Measurements from ENCODE around the gene MRPS26.
"Not testable (repeated sequence)": the region's sequence is repeated elsewhere in the genome, so short reads cannot be mapped to it uniquely, and the experiment has no call there.

The MRPS26 gene

DNA sequence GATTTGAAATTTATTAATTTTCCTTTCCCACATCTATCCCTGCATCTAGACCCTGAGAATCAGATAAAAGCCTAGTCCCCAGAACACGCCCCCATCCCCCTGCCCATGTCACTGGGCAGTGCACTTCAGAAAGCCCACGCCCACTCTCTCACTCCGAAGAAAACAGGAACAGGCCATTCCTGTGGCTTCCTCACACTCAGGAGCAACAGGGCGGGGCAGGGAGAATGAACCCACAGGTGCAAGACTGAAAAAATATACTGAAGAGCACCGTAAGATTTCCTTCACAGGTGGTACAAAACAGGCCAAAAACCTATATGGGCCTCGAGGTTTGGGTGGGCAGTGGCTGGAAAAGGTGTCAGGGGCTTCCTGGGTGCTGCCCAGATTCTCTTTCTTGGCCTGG is 29.0 kb downstream of the MRPS26 start:
- no peak for DNase-seq (ENCODE audit: low spot score)

DNA sequence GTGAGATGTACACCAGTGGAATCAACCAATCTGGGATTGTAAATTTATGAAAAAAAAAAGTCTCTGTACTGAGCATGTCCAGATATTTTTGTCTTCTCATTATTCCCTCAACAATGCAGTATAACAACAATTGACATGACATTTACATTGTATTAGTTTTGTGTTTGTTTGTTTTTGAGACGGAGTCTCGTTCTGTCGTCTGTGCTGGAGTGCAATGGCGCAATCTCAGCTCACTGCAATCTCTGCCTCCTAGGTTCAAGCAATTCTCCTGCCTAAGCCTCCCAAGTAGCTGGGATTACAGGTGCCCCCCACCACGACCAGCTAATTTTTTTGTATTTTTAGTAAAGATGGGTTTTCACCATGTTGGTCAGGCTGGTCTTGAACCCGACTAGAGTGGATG is 29.5 kb downstream of the MRPS26 start:
- not testable (repeated sequence) for DNase-seq (ENCODE audit: low spot score)

DNA sequence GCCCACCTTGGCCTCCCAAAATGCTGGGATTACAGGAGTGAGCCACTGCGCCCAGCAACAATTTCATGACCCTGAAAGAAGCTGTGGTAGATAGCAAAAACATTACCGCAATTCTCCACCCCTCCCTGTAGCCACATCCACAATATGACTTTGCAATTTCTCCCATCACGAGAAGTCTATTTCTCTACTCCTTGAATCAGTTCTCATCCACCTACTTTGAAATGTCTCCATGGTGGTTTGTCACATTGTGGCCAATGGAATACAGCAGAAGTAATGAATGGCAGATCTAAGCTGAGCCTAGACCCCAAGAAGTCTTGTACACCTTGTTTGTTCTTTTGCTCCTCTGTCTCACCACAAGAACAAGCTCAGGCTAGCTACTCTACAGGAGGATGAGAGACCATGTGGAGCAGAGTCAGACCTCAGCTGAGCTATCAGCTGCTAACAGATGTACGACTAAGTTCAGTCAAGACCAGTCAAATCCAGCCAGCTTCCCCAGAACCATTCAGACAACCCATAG is 31.8 kb downstream of the MRPS26 start:
- no peak for DNase-seq (ENCODE audit: low spot score)

DNA sequence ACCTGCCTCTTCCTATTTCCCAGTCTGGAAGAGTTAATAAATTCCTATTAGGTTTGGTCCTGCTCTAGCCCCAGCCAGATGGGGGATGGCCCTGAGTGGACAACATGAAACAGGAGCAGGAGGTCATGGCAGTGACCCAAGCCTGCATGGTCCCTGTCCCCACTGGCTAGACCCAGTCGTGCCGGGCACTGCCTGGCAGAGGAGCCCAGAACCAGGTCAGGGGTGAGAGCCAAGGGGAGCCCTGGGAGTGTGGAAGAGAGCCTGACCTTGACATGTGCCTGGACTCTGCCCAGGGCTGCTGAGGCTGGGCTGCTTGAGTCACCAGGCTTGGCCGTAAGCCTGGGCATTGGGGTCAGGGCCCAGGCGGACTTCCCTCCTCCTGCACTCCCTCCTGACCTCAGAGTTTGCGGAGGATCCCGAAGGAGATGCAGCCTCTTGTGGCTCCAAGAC is 35.1 kb downstream of the MRPS26 start:
- DNase-seq (ENCODE audit: low spot score): peak; percentile 68

DNA sequence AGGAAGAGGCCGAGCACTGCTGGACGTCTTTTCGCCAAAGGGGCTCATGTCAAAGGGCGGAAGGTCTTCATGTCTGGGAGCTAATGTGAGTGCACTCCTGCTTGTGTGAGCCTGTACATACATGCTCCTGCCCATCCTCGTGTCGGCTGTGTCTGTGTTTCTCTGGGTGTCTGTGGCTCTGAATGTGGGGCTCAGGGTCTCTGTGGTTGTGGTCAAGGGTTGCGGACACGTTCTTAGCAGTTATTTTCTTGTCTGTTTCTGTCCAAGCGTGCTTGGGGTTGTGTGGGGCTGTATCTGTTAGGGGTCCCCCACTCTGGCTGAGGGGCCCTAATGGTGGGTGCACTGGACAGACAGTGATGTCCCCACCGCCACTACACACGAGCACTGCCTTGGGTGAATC is 35.8 kb downstream of the MRPS26 start:
- DNase-seq (ENCODE audit: low spot score): no peak

DNA sequence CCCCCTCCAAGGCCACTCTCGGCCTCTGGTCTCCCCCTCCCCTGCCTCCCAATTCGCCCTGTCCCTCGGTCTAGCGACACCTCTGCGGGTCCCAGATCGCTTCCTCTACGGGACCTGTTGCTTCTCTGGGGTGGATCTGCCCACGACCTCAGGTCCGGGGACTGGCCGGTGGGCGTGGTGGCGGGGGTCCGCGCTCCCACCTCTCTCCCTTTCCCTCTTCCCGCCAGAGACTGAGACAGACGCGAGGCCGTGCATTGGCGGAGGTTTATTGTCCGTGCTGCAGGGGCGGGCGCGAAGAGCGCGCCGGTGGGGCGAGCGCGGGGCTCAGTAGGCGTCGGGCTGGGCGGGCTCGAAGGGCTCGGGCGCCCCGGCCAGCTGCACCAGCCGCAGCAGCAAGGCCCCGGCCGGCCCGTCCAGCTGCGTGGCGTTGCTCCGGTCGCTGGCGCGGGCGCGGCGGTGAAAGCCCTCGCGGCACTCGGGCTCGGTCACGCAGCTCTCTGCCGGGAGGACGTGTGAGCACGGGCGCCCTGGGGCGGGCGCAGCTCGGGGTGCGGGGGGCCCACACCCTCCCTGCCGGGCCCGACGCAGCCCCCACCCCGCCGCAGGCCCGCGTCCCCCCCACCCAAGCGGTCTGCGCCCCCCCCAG is 36.6 kb downstream of the MRPS26 start:
- DNase-seq (ENCODE audit: low spot score): no peak

DNA sequence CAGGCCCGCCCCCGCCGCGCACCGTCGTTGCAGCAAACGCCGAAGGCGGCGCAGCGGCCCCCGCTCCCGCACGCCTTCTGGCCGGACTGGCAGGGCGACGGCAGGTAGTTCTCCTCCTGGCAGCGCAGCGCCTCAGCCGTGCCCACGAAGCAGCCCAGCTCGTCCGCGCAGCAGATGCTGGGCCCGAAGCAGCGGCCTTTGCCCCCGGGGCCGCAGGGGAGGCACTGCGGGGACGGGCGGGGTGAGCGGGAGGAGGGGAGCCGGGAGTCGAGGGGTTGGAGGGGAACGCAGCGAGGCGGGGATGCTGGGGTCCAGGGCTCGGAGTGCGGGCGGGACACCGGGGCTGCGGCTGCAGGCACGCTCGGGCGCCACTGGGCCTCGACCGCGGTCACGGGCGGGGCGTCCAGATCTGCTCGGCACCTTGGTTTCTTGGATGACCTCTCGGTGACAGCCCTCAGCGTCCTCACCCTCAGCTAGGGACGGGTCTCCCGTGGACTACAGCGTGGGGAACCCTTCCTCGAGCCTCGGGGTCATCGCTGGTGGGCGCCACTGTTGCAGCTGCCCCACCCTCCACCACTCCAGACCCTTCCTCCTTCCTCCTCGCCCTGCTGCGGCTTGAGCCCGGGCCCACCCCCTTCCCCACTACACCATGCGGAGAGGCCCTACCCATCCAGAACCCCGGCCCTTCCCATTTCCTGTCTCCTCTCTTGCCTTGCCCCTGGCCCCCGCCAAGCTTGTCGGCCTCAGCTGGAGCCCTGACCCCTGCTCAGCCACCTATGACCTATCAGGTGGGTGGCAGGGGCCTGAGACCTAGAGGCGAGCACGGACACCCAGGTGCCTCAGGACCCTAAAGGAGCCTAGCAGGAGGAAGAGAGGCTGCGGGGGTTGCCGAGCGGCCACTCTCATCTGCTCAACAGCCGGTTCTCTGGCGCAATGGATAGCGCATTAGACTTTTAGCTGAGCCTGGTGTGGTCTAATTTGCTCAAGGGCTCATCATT is 37.4 kb downstream of the MRPS26 start:
- DNase-seq (ENCODE audit: low spot score): no peak

DNA sequence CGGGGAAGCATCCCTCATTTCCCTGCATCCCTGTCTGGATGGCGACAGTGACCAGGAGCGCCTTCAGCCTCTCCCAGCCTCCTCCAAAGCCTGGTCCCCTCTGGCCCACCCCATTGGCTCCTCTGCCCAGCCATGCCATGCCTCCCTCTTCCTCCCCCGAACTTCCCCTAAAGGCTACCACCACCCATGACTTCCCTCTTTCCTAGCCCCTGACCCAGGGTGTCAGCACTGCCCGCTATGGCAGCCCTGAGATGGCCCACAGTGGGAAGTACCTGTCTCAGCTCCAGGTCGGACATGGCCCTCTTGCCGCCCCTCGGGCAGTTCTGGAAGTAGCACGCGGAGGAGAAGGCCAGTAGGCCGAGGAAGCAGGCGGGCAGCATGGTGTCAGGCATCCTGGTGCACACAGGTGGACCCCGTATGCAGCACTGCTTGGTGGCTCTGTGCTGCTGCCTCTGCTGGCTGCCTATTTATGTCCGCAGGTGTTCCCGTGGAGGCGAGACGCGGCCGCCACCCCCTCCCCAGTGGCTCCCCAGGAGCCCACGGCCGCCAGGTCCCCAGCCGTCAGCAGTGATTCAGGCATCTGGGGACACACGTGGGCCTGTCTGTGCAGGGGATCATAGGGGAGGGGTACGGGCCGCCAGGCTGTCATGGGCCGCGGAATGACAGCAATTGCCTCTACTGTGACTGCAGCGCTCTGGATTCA is 38.6 kb downstream of the MRPS26 start, which contains the start of gene AVP:
AVP (minus strand) TSS at position 442 of the 703 bp plus-strand sequence; CDS start at position 392, 50 bp downstream.
- no peak for DNase-seq (ENCODE audit: low spot score)

DNA sequence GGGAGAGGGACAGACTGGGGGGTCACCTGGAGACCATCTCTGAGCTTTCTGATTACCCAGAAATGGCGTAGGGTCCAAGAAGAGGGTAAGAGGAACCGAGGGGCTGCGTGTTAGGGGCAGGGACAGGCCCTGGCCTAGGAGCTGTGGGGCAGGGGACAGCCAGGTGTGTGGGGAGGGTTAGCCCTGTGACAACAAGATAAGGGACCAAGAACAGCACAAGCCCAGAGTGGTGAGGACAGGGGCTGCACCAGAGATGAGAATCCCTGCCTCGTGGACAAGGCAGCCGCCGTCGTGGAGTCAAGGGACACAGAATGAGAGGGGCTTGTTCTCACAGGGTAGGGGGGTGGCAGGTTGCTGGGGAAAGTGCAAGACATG is 39.1 kb downstream of the MRPS26 start:
- DNase-seq (ENCODE audit: low spot score): no peak

DNA sequence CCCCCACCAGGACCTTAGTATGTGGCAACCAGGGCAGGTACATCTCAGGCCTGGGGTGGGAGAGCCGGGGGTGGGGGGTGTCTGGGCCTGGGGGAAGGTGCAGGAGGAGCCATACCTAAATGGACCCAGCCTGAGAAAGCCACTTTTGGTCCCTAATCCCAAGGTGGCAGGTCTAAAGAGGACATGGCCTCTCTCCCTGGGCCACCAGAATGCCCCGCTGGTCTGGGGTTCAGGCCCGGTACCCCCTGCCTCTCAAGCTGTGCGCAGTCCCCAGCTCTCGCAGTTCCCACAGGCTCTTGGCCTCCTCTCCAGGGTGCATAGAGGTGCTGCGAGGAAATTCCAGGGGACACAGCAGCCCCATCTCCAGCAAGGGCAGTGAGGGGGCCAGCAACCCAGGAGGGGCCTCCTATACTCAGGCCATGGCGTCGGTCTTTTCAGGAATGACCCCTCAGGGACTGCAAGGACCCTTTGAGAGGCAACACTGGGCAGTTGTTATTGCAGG is 39.8 kb downstream of the MRPS26 start:
- no peak for DNase-seq (ENCODE audit: low spot score)

DNA sequence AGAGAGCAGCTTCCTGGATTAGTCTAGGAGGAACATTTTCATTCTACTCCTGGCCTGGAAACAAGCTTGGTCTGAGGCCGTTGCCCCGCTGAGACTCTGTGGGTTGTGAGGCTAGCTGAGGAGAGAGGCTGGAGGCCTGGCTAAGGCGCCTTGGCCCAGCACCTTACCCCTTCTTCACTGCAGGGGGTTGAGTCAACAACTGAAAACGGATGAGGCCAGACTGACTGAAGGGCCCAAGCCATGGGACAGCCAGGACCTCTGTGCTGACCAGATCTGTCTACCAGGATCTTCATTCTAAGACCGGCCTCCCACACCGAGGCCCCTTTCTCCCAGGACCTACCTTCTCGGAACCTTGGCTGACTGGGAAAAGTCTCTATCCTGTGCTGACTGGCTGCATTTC is 42.2 kb downstream of the MRPS26 start:
- no peak for DNase-seq (ENCODE audit: low spot score)

DNA sequence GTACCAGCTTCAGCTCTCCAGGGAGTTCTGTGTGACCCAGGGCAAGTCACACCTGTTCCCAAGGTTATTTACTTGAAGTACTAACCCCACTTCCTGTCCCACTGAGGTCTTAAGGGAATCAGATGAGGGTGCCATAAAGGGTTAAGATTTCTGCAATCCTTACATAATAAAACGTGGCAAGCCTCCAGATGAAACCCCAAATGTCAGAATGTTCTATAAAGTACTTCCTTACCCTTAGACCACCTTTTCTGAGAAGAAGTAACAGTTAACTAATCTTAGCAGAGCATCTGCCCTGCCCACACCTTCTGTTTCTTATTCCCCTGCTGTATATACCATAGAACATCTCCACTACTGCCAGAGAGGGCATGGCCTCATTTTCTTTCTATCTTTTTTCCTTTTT is 44.7 kb downstream of the MRPS26 start:
- DNase-seq (ENCODE audit: low spot score): no peak

DNA sequence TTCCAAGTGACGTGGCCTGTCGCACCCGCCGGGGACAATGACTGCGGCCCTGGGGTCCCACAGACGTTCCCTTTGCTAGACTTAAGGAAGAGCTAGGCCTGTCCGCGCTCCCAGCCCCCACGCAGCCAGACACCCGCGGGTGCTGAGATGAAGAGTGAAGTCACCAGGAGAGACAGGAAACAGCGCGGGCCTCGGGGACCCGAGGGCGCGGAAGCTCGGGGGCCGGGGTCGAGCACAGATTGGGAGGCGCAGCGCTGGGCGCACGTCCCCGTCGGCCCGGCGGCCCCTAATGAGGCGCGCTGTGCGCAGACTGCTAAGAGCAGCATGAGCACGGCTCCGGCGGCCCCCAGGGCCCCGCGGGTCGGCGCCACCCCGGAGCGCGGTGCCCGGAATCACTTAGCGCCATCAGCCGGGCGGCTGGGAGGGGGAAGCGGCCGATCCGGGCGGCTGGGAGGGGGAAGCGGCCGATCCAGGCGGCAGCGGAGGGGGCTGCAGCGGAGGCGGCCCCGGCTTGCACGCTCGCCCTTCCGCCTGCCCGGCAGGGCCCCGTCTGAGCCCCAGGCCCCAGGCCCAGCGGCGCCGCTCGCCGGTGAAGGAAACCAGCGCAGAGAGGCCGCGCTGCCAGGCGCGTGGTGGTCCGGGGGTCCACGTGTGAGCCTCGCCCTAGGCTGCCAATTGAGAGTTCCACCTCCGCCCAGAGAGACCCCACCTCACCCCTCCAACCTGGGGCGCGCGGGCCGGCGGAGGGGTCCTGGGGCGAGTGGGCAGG is 46.9 kb downstream of the MRPS26 start:
- DNase-seq (ENCODE audit: low spot score): no peak

DNA sequence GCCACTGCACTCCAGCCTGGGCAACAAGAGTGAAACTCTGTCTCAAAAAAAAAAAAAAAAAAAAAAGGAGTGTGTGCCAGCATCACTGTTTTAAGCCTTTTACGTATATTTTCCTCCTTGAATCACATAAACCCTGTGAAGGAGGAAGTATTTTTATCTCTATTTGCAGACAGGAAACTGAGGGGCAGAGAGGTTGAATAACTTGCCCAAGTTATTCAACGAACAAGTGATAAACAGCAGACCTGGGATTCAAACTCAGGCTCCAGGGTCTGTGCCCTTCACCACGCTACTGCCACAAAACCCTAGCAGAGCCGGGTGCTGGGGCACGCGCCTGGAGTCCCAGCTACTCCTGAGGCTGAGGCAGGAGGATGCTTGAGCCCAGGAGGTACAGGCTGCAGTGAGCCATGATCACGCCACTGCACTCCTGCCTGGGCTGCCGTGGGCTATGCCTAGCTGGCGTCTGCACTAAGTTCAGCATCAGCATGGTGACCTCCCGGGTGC is 48.1 kb downstream of the MRPS26 start:
- DNase-seq (ENCODE audit: low spot score): no peak

DNA sequence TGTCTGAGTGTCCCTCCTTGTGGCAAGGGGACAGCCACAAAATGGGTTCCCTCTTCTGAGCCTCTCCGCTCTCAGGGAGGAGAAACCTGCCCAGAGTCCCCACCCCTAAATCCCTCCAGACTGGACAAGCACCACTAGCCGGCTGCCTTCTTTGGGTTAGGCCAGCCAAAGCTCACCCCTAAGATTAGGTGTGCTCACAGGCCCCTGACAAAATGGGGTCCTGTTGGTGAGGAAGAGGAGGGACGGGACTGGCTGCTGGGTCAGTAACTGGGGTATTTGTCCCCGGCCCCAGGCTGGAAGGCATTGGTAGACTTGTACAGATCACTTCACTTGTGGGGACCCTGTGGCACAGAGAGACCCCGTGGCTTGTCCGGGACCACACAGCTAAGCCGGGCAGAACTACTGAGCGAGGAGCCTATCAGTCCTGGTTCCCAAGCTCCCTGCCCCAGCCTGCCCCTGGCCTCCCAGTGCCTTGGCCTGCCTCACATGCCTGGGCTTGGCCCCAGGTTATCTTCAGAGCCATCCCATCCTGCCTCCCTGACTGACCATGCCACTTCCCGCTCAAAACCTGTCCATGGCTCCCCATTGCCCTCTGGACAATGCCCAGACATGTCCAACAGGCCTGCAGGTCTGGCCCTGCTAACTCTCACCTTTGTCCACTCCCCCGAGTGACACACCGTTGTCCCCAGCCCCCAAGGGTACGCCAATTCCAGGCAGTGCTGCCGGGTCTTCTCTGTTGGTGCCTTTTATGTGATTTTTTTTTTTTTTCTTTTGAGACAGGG is 49.2 kb downstream of the MRPS26 start:
- DNase-seq (ENCODE audit: low spot score): no peak
